CD8-positive, alpha-beta memory T cell (primary cell): ENCODE data around the gene MANEAL. TPM values are rescaled to one million over a fixed set of nuclear protein-coding genes. Genes with fewer than 3 reads are reported as not detected.
A peak's percentile ranks its signal among the peaks of the same experiment; 100 is the strongest.

Source experiments
- CTCF ChIA-PET: fragments of 350-600 bp; sonication (Branson Sonifier 250); formaldehyde crosslinking; loops from one replicate; lab custom pipeline; 2021; ENCODE audit warnings: antibody characterized with exemption; lab: Charles Lee
- POLR2A ChIA-PET: fragments of 350-600 bp; sonication (Branson Sonifier 250); formaldehyde crosslinking; loops from one replicate; lab custom pipeline; 2021; ENCODE audit warnings: antibody characterized with exemption; lab: Charles Lee
- DNase-seq, 5 donors: peaks; one replicate each; pipeline versions ENCODE4 v3.0.0 to v3.0.0-alpha.2; 2020 to 2022; ENCODE audit warnings: mixed read lengths in 1 of 5
- H3K27ac ChIP-seq: one replicate; pipeline ENCODE4 v1.7.0; 2013; ENCODE audit warnings: low read depth, mild to moderate bottlenecking, low read length, moderate library complexity
- H3K27me3 ChIP-seq: 2 replicates; pipeline ENCODE4 v1.7.0; 2013; ENCODE audit warnings: low read length, mild to moderate bottlenecking; ENCODE audit not compliant: insufficient read depth, poor library complexity, severe bottlenecking
- H3K36me3 ChIP-seq: 2 replicates; pipeline ENCODE4 v1.7.0; 2013; ENCODE audit warnings: mild to moderate bottlenecking, low read length, moderate library complexity; ENCODE audit not compliant: insufficient read depth
- H3K4me1 ChIP-seq: 2 replicates; pipeline ENCODE4 v1.7.0; 2013; ENCODE audit warnings: mild to moderate bottlenecking, low read length, moderate library complexity; ENCODE audit not compliant: insufficient read depth
- H3K4me3 ChIP-seq: 2 replicates; pipeline ENCODE4 v1.7.0; 2013; ENCODE audit warnings: mild to moderate bottlenecking, low read length
- H3K9me3 ChIP-seq: 2 replicates; pipeline ENCODE4 v1.7.0; 2013; ENCODE audit warnings: mild to moderate bottlenecking, low read length
- H3K27ac Mint-ChIP-seq, 8 donors: one replicate each; pipeline ENCODE4 v1.8.0; 2020 to 2021; ENCODE audit warnings: mixed read lengths in 8 of 8, mild to moderate bottlenecking in 6 of 8, inconsistent platforms in 3 of 8, moderate library complexity in 3 of 8
- H3K27me3 Mint-ChIP-seq, 2 donors: one replicate each; pipeline ENCODE4 v1.8.0; 2020 to 2021; ENCODE audit warnings: mixed read lengths in 2 of 2, mild to moderate bottlenecking in 1 of 2, moderate library complexity in 1 of 2
- H3K36me3 Mint-ChIP-seq, 3 donors: one replicate each; pipeline ENCODE4 v1.8.0; 2020 to 2021; ENCODE audit warnings: mixed read lengths in 3 of 3, inconsistent platforms in 1 of 3, mild to moderate bottlenecking in 1 of 3
- H3K4me1 Mint-ChIP-seq, 3 donors: one replicate each; pipeline ENCODE4 v1.8.0; 2020 to 2021; ENCODE audit warnings: mixed read lengths in 3 of 3, inconsistent platforms in 1 of 3, mild to moderate bottlenecking in 1 of 3
- H3K4me3 Mint-ChIP-seq, 7 donors: one replicate each; pipeline ENCODE4 v1.8.0; 2020 to 2021; ENCODE audit warnings: mixed read lengths in 7 of 7, mild to moderate bottlenecking in 6 of 7, moderate library complexity in 4 of 7, inconsistent platforms in 2 of 7
- H3K9me3 Mint-ChIP-seq, 5 donors: one replicate each; pipeline ENCODE4 v1.8.0; 2020 to 2022; ENCODE audit warnings: mixed read lengths in 5 of 5, mild to moderate bottlenecking in 3 of 5, moderate library complexity in 2 of 5, inconsistent platforms in 1 of 5
- polyA plus RNA-seq: library from polyadenylated mRNA; unstranded; fragments of 300-500 nt; fragmentation: Illumina TruSeq; gene quantifications from one replicate; pipeline ENCODE4 v1.2.3, GENCODE V29; 2021
- total RNA-seq, 2 experiments: library from RNA; stranded (reverse); gene quantifications; one replicate each; pipeline ENCODE4 v1.2.3, GENCODE V29; 2021

MANEAL gene
- total RNA-seq: 1 to 10 TPM; 8.0 to 9.0 TPM
- 4.0 TPM for polyA plus RNA-seq

- no peaks in the 10 kb centered on the region for H3K36me3 ChIP-seq
- peaks cover 12 to 27% (median 12%) of the 10 kb centered on the region in 3 donors for H3K4me1 Mint-ChIP-seq
Measured at GRCh38 chr1:37793773-37794371, at the start of gene MANEAL. Gene MANEAL, plus strand, starts transcription at chr1:37793847. Its CDS starts 336 bp downstream, at chr1:37794183.

DNA sequence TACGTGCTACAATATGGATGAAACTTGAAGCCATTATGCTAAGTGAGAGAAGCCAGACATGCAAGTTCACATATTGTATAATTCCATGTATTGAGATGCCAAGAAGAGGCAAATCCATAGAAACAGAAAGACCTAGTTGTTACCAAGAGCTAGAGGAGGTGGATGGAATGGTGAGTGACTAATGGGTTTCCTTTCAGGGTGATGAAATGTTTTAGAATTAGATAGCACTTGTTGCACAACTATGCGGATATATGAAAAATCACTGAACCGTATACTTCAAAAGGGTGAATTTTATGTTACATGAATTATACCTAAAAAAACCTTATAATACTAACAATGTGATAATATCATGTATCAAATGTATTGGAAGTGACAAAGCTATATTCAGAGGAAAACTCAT lies 46.8 kb upstream of the MANEAL start:
- H3K9me3 ChIP-seq: no peaks in the 10 kb centered on the region

More at GRCh38 chr1:37793773-37794371, at the start of gene MANEAL:
- H3K27ac Mint-ChIP-seq: peak within 1 kb of the TSS in 2 of 8 donors; percentile 41 to 93
- no peaks in the 10 kb centered on the region for H3K9me3 Mint-ChIP-seq
- ChIA-PET CTCF (no interaction called here), POLR2A (no interaction called here)
- Histone ChIP-seq H3K27ac (no peak within 1 kb of the TSS), H3K4me3 (no peak within 1 kb of the TSS), H3K4me1 (peaks cover 12% of the 10 kb centered on the region), H3K9me3 (no peaks in the 10 kb centered on the region), H3K27me3 (no peaks in the 10 kb centered on the region)
- H3K4me3 Mint-ChIP-seq: peak within 1 kb of the TSS; percentile 72 to 90 (median 75)
- peak in 3 of 5 donors; percentile 5 to 37 (median 8) for DNase-seq
- H3K27me3 Mint-ChIP-seq: peaks cover 25 to 29% of the 10 kb centered on the region in 2 donors
- peaks cover 0 to 6% (median 3%) of the 10 kb centered on the region in 3 donors for H3K36me3 Mint-ChIP-seq

DNA sequence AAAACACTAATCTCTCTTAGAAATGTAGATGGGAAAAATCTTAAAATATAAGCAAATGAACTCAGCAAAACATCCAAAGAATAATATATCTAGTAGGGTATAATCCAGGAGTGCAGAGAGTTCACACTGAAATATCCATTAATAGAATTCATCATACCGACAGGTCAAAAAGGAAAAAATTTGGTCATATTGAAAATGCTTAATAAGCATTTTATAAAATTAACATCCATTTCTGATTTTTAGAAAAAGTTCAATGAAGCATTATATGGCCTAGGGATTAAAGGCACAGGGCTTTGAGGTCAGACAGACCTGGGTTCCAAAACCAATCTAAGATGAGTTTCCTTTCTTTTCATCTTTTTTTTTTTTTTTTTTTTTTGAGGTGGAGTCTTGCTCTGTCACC lies 45.1 kb upstream of the MANEAL start:
- H3K27me3 Mint-ChIP-seq: peaks cover 17 to 50% of the 10 kb centered on the region in 2 donors
- no peak overlapping the region for H3K4me3 ChIP-seq
- no peaks in the 10 kb centered on the region for H3K4me1 ChIP-seq
- no peaks in the 10 kb centered on the region for H3K36me3 ChIP-seq
- H3K9me3 ChIP-seq: no peaks in the 10 kb centered on the region
- no peak for DNase-seq
- H3K4me1 Mint-ChIP-seq: peaks cover 7 to 13% (median 7%) of the 10 kb centered on the region in 3 donors
- H3K27ac Mint-ChIP-seq: no peak overlapping the region
- no peaks in the 10 kb centered on the region for H3K36me3 Mint-ChIP-seq
- no peak overlapping the region for H3K4me3 Mint-ChIP-seq
- ChIA-PET POLR2A (no interaction called here), CTCF (no interaction called here)
- peaks cover 10% of the 10 kb centered on the region for H3K27me3 ChIP-seq
- peaks cover 0 to 8% (median 3%) of the 10 kb centered on the region in 5 donors for H3K9me3 Mint-ChIP-seq
- no peak overlapping the region for H3K27ac ChIP-seq

More for the DNA sequence above, 46.8 kb upstream of the MANEAL start:
- POLR2A ChIA-PET: no interaction called here
- Histone ChIP-seq H3K4me3 (no peak overlapping the region), H3K4me1 (no peaks in the 10 kb centered on the region), H3K36me3 (no peaks in the 10 kb centered on the region), H3K27ac (no peak overlapping the region), H3K27me3 (peaks cover 4% of the 10 kb centered on the region)
- H3K27me3 Mint-ChIP-seq: peaks cover 21 to 52% of the 10 kb centered on the region in 2 donors
- DNase-seq: no peak
- no peaks in the 10 kb centered on the region for H3K36me3 Mint-ChIP-seq
- H3K4me1 Mint-ChIP-seq: peaks cover under 1 to 2% (median 1%) of the 10 kb centered on the region in 3 donors
- CTCF ChIA-PET: no interaction called here
- no peak overlapping the region for H3K27ac Mint-ChIP-seq
- H3K4me3 Mint-ChIP-seq: no peak overlapping the region
- H3K9me3 Mint-ChIP-seq: peaks cover 0 to 8% (median 3%) of the 10 kb centered on the region in 5 donors

- Mint-ChIP-seq H3K9me3 (peaks cover 0 to under 1% (median 0%) of the 10 kb centered on the region in 5 donors), H3K36me3 (no peaks in the 10 kb centered on the region), H3K4me1 (peaks cover 8 to 15% (median 10%) of the 10 kb centered on the region in 3 donors), H3K4me3 (peak overlapping the region; percentile 57 to 92 (median 71)), H3K27ac (no peak overlapping the region), H3K27me3 (peaks cover 18 to 42% of the 10 kb centered on the region in 2 donors)
- Histone ChIP-seq H3K27ac (no peak overlapping the region), H3K36me3 (no peaks in the 10 kb centered on the region), H3K4me1 (no peaks in the 10 kb centered on the region), H3K9me3 (no peaks in the 10 kb centered on the region), H3K27me3 (peaks cover 10% of the 10 kb centered on the region), H3K4me3 (no peak overlapping the region)
- ChIA-PET CTCF (no interaction called here), POLR2A (no interaction called here)
- DNase-seq: no peak
Measured at GRCh38 chr1:37752213-37752582, 41.4 kb upstream of the MANEAL start.

GRCh38 chr1:37752583-37753471 lies 40.8 kb upstream of the MANEAL start:
- no peaks in the 10 kb centered on the region for H3K9me3 Mint-ChIP-seq
- H3K27ac Mint-ChIP-seq: no peak overlapping the region
- Histone ChIP-seq H3K9me3 (no peaks in the 10 kb centered on the region), H3K27ac (no peak overlapping the region), H3K27me3 (peaks cover 10% of the 10 kb centered on the region), H3K4me3 (no peak overlapping the region), H3K4me1 (no peaks in the 10 kb centered on the region), H3K36me3 (no peaks in the 10 kb centered on the region)
- DNase-seq: no peak
- peak overlapping the region; percentile 57 to 92 (median 72) for H3K4me3 Mint-ChIP-seq
- H3K36me3 Mint-ChIP-seq: no peaks in the 10 kb centered on the region
- peaks cover 18 to 39% of the 10 kb centered on the region in 2 donors for H3K27me3 Mint-ChIP-seq
- POLR2A ChIA-PET: no interaction called here
- CTCF ChIA-PET: no interaction called here
- H3K4me1 Mint-ChIP-seq: peaks cover 8 to 15% (median 10%) of the 10 kb centered on the region in 3 donors

DNA sequence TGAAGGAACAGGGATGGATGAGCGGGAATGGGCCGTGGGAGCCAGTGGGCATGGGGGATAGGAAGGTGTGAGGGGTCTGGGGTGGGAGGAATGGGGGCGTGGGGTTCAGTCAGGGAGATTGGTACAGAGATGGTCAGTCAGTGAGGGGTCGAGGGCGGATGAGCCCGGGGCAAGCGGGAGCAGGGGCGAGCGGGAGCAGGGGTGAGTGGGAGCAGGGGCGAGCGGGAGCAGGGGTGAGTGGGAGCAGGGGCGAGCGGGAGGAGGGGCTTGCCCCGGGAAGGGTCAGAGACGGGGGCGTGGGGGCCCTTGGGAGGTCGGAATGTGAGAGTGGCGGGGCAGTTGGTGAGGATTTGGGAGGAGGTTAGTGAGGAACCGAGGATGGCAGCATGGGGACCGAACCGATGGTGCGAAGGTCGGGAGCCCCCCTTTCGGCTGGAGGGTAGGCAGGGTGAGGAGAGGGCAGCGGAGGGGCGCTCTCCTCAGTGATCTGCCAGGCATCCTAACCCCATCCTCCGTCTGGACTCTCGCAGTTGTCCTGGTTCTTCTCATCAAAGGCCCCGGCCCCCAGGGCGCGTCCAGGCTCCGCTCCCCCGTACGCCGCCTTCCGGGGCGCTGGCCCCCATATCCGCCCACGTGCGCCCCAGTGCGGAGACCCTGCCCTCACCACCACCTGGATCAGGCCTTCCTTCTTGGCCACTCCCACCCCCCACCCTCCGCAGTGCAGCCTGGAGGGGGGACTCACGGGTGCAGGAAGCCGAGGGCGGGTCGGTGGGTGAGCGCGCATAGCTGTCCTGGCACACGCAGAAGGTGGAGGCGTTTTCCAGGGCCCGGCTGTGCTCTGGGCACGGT lies 40.0 kb upstream of the MANEAL start:
- H3K36me3 Mint-ChIP-seq: no peaks in the 10 kb centered on the region
- Histone ChIP-seq H3K36me3 (no peaks in the 10 kb centered on the region), H3K4me3 (no peak overlapping the region), H3K27ac (no peak overlapping the region), H3K27me3 (peaks cover 10% of the 10 kb centered on the region), H3K9me3 (no peaks in the 10 kb centered on the region), H3K4me1 (no peaks in the 10 kb centered on the region)
- H3K27ac Mint-ChIP-seq: no peak overlapping the region
- peaks cover 8 to 15% (median 10%) of the 10 kb centered on the region in 3 donors for H3K4me1 Mint-ChIP-seq
- H3K4me3 Mint-ChIP-seq: peak overlapping the region in 6 of 7 donors; percentile 44 to 79 (median 70)
- no peaks in the 10 kb centered on the region for H3K9me3 Mint-ChIP-seq
- DNase-seq: no peak
- POLR2A ChIA-PET: no interaction called here
- CTCF ChIA-PET: interaction anchor here (1.0 kb wide), 1 partner anchor 11 kb away, joined by 3 read pairs; no protein-coding TSS in a partner anchor
- H3K27me3 Mint-ChIP-seq: peaks cover 18 to 33% of the 10 kb centered on the region in 2 donors

- ChIA-PET POLR2A (no interaction called here), CTCF (no interaction called here)
- H3K27ac ChIP-seq: no peak overlapping the region
- H3K36me3 Mint-ChIP-seq: no peaks in the 10 kb centered on the region
- peaks cover 8 to 15% (median 10%) of the 10 kb centered on the region in 3 donors for H3K4me1 Mint-ChIP-seq
- H3K4me1 ChIP-seq: no peaks in the 10 kb centered on the region
- no peaks in the 10 kb centered on the region for H3K9me3 Mint-ChIP-seq
- no peaks in the 10 kb centered on the region for H3K9me3 ChIP-seq
- H3K4me3 Mint-ChIP-seq: no peak overlapping the region
- H3K27ac Mint-ChIP-seq: no peak overlapping the region
- H3K27me3 ChIP-seq: peaks cover 13% of the 10 kb centered on the region
- H3K36me3 ChIP-seq: no peaks in the 10 kb centered on the region
- DNase-seq: no peak
- no peak overlapping the region for H3K4me3 ChIP-seq
- peaks cover 16 to 25% of the 10 kb centered on the region in 2 donors for H3K27me3 Mint-ChIP-seq
Measured at GRCh38 chr1:37755290-37755689, 38.4 kb upstream of the MANEAL start.
